ENCODE data around the gene PMFBP1. TPM values are rescaled to one million over a fixed set of nuclear protein-coding genes. Genes with fewer than 3 reads are reported as not detected.

Gene PMFBP1
- total RNA-seq, 4 donors from 2014 or later: not detected

DNA sequence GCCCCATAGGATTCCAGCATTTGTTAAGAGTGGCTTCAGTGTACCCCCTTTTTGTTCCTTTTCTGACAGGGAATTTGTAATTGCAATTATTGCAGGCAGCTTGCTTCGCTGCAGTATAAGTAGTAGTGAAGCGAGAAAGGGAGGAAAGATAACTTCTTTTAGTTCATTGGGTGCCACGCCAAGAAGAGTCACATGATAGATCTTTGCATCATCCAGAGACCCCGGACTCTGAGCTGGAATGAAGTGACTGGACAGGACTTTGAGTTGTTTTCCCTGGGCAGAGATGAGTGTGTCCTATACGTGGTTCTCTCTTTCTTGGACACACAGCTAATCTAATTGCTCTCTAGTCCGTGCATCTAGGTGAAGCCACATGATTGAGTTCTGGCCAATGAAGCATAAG lies 44.8 kb upstream of the PMFBP1 start:
- no peaks in the 10 kb centered on the region for H3K27me3 ChIP-seq
- no peak overlapping the region for H3K27ac ChIP-seq
- in situ Hi-C loops (cut with MboI; ENCODE audit: low sequenced_read_pairs in 4 of 4) (no loop called here), intact Hi-C loops (cut with DNase I; ENCODE audit: low total_unique reads) (no loop called here)
- no peaks in the 10 kb centered on the region for H3K36me3 ChIP-seq
- no peaks in the 10 kb centered on the region for H3K4me1 ChIP-seq
- ATAC-seq (no peak), DNase-seq (no peak)
- H3K4me3 ChIP-seq: no peak overlapping the region
- no peaks in the 10 kb centered on the region for H3K9me3 ChIP-seq
- TF ChIP-seq CTCF (IDR thresholded peaks at IDR 0.05 in 4 of 5, conservative IDR thresholded peaks at IDR 0.05 in 1 of 5) (no peak), POLR2A (IDR thresholded peaks at IDR 0.05) (no peak)

DNA sequence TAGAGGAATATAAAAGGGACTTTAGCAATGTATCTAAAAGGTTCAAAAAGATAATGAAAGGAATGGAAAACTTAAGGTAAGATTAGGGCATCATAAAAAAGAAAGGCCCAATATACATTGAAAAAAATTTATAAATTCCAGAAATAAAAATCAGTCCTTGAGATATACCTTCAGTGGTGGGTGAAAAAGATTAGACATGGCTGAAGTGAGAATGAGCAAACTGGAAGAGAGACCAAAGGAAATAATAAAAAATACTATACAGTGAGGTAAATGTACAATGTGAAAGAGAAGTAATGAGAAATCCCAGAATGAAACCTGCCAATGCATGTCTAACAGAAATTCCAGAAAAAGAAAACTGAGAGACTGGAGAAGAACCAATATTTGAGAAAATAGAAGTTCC lies 42.9 kb upstream of the PMFBP1 start:
- ATAC-seq: no peak
- Histone ChIP-seq H3K27ac (no peak overlapping the region), H3K4me1 (no peaks in the 10 kb centered on the region), H3K36me3 (no peaks in the 10 kb centered on the region), H3K4me3 (no peak overlapping the region), H3K9me3 (no peaks in the 10 kb centered on the region), H3K27me3 (no peaks in the 10 kb centered on the region)
- in situ Hi-C loops (cut with MboI; ENCODE audit: low sequenced_read_pairs in 4 of 4) (no loop called here), intact Hi-C loops (cut with DNase I; ENCODE audit: low total_unique reads) (no loop called here)
- no peak for DNase-seq
- no peak for TF ChIP-seq POLR2A (IDR thresholded peaks at IDR 0.05)
- TF ChIP-seq CTCF (IDR thresholded peaks at IDR 0.05 in 4 of 5, conservative IDR thresholded peaks at IDR 0.05 in 1 of 5): no peak

GRCh38 chr16:72211110-72211509 lies 39.2 kb upstream of the PMFBP1 start:
- intact Hi-C loops (cut with DNase I; ENCODE audit: low total_unique reads): no loop called here
- no peak overlapping the region for H3K27ac ChIP-seq

GRCh38 chr16:72210555-72210954 lies 38.6 kb upstream of the PMFBP1 start:
- H3K4me3 ChIP-seq: no peak overlapping the region
- H3K27me3 ChIP-seq: no peaks in the 10 kb centered on the region
- H3K36me3 ChIP-seq: no peaks in the 10 kb centered on the region
- H3K27ac ChIP-seq: no peak overlapping the region
- TF ChIP-seq CTCF (IDR thresholded peaks at IDR 0.05 in 4 of 5, conservative IDR thresholded peaks at IDR 0.05 in 1 of 5) (no peak), POLR2A (IDR thresholded peaks at IDR 0.05) (no peak)
- in situ Hi-C loops (cut with MboI; ENCODE audit: low sequenced_read_pairs in 4 of 4) (no loop called here), intact Hi-C loops (cut with DNase I; ENCODE audit: low total_unique reads) (no loop called here)
- DNase-seq: no peak
- no peaks in the 10 kb centered on the region for H3K9me3 ChIP-seq
- no peak for ATAC-seq
- H3K4me1 ChIP-seq: no peaks in the 10 kb centered on the region

More at GRCh38 chr16:72211110-72211509, 39.2 kb upstream of the PMFBP1 start:
- no peak for DNase-seq
- in situ Hi-C loops (cut with MboI; ENCODE audit: low sequenced_read_pairs in 4 of 4): no loop called here
- Histone ChIP-seq H3K27me3 (no peaks in the 10 kb centered on the region), H3K36me3 (no peaks in the 10 kb centered on the region), H3K9me3 (no peaks in the 10 kb centered on the region), H3K4me3 (no peak overlapping the region), H3K4me1 (no peaks in the 10 kb centered on the region)
- TF ChIP-seq POLR2A (IDR thresholded peaks at IDR 0.05): no peak
- no peak for TF ChIP-seq CTCF (IDR thresholded peaks at IDR 0.05 in 4 of 5, conservative IDR thresholded peaks at IDR 0.05 in 1 of 5)
- no peak for ATAC-seq

GRCh38 chr16:72210072-72210471 lies 38.1 kb upstream of the PMFBP1 start:
- no peaks in the 10 kb centered on the region for H3K27me3 ChIP-seq
- no peaks in the 10 kb centered on the region for H3K36me3 ChIP-seq
- ATAC-seq: no peak
- in situ Hi-C loops (cut with MboI; ENCODE audit: low sequenced_read_pairs in 4 of 4) (no loop called here), intact Hi-C loops (cut with DNase I; ENCODE audit: low total_unique reads) (no loop called here)
- H3K4me1 ChIP-seq: no peaks in the 10 kb centered on the region
- no peak for DNase-seq
- TF ChIP-seq POLR2A (IDR thresholded peaks at IDR 0.05) (no peak), CTCF (IDR thresholded peaks at IDR 0.05 in 4 of 5, conservative IDR thresholded peaks at IDR 0.05 in 1 of 5) (no peak)
- no peak overlapping the region for H3K27ac ChIP-seq
- no peak overlapping the region for H3K4me3 ChIP-seq
- H3K9me3 ChIP-seq: no peaks in the 10 kb centered on the region
